Measurements from ENCODE around the gene SPINT1.

DNA sequence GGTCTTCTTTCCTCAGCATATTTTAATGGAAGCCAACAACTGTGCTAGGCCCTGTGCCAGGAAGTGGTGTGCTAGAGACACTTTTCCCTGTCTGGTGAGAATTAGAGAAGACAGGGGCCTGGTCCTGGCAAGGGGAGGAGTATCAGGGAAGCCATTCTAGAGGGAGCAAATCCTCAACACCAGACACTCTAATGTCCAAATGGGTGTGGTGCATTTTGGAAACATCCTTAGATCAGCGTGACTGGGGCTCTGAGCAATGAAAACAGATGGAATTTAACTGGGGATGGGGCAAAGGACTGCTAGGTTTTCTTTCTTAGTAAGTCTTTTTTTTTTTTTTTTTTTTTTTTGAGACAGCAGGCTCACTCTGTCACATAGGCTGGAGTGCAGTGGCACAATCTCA, 42.7 kb downstream of the SPINT1 start:
- TF ChIP-seq, protein P1, sequence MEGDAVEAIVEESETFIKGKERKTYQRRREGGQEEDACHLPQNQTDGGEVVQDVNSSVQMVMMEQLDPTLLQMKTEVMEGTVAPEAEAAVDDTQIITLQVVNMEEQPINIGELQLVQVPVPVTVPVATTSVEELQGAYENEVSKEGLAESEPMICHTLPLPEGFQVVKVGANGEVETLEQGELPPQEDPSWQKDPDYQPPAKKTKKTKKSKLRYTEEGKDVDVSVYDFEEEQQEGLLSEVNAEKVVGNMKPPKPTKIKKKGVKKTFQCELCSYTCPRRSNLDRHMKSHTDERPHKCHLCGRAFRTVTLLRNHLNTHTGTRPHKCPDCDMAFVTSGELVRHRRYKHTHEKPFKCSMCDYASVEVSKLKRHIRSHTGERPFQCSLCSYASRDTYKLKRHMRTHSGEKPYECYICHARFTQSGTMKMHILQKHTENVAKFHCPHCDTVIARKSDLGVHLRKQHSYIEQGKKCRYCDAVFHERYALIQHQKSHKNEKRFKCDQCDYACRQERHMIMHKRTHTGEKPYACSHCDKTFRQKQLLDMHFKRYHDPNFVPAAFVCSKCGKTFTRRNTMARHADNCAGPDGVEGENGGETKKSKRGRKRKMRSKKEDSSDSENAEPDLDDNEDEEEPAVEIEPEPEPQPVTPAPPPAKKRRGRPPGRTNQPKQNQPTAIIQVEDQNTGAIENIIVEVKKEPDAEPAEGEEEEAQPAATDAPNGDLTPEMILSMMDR (conservative IDR thresholded peaks at IDR 0.05; ENCODE audit: low read depth, low read length), result no peak
- TF ChIP-seq EZH2 (IDR thresholded peaks at IDR 0.05; ENCODE audit: low read length, unreplicated experiment), result no peak
